Measurements from ENCODE around the gene CLK1. TPM values are rescaled to one million over a fixed set of nuclear protein-coding genes. Genes with fewer than 3 reads are reported as not detected.
A peak's percentile ranks its signal among the peaks of the same experiment; 100 is the strongest.

Gene CLK1
- total RNA-seq, 2 experiments from 2014 or later, result 174 to 196 TPM

- no peak overlapping the region for H3K27ac Mint-ChIP-seq
- H3K9me3 Mint-ChIP-seq, result no peaks in the 10 kb centered on the region
- H3K27me3 Mint-ChIP-seq (ENCODE audit: low read depth), result no peaks in the 10 kb centered on the region
- CTCF ChIA-PET, result interaction anchor here (1.3 kb wide), 2 partner anchors 34 to 144 kb away, joined by 3 read pairs; no protein-coding TSS in a partner anchor
- DNase-seq, result no peak
- no peaks in the 10 kb centered on the region for H3K4me1 Mint-ChIP-seq (ENCODE audit: low read depth)
- H3K4me3 Mint-ChIP-seq, result no peak overlapping the region
- intact Hi-C loops (cut with micrococcal nuclease), result no loop called here
- H3K36me3 Mint-ChIP-seq (ENCODE audit: low read depth), result peaks cover 22% of the 10 kb centered on the region
Observed at GRCh38 chr2:200847939-200848338, 16.5 kb downstream of the CLK1 start.

GRCh38 chr2:200847269-200847668, 17.2 kb downstream of the CLK1 start:
- Mint-ChIP-seq H3K27me3 (ENCODE audit: low read depth) (no peaks in the 10 kb centered on the region), H3K4me3 (no peak overlapping the region), H3K4me1 (ENCODE audit: low read depth) (no peaks in the 10 kb centered on the region), H3K9me3 (no peaks in the 10 kb centered on the region), H3K27ac (no peak overlapping the region), H3K36me3 (ENCODE audit: low read depth) (peaks cover 16% of the 10 kb centered on the region)
- DNase-seq, result no peak
- CTCF ChIA-PET, result no interaction called here
- intact Hi-C loops (cut with micrococcal nuclease), result no loop called here

- Mint-ChIP-seq H3K9me3 (no peaks in the 10 kb centered on the region), H3K36me3 (ENCODE audit: low read depth) (peaks cover 3% of the 10 kb centered on the region)
Observed at GRCh38 chr2:200845669-200846325, 18.7 kb downstream of the CLK1 start.

GRCh38 chr2:200845194-200845593, 19.3 kb downstream of the CLK1 start:
- no peak overlapping the region for H3K27ac Mint-ChIP-seq
- no peaks in the 10 kb centered on the region for H3K9me3 Mint-ChIP-seq
- H3K4me1 Mint-ChIP-seq (ENCODE audit: low read depth), result no peaks in the 10 kb centered on the region
- no peak for DNase-seq
- H3K4me3 Mint-ChIP-seq, result no peak overlapping the region
- intact Hi-C loops (cut with micrococcal nuclease), result no loop called here
- CTCF ChIA-PET, result interaction anchor here (1.4 kb wide), 1 partner anchor 132 kb away, joined by 4 read pairs; no protein-coding TSS in a partner anchor
- H3K36me3 Mint-ChIP-seq (ENCODE audit: low read depth), result no peaks in the 10 kb centered on the region
- no peaks in the 10 kb centered on the region for H3K27me3 Mint-ChIP-seq (ENCODE audit: low read depth)

More at GRCh38 chr2:200845669-200846325, 18.7 kb downstream of the CLK1 start:
- Mint-ChIP-seq H3K4me1 (ENCODE audit: low read depth) (no peaks in the 10 kb centered on the region), H3K27ac (no peak overlapping the region), H3K27me3 (ENCODE audit: low read depth) (no peaks in the 10 kb centered on the region), H3K4me3 (no peak overlapping the region)
- CTCF ChIA-PET, result interaction anchor here (0.7 to 1.4 kb wide), 3 partner anchors 105 to 159 kb away, joined by 3 to 4 read pairs (median 3); no protein-coding TSS in a partner anchor
- intact Hi-C loops (cut with micrococcal nuclease), result no loop called here
- DNase-seq, result no peak

GRCh38 chr2:200843993-200844948, 20.2 kb downstream of the CLK1 start:
- Mint-ChIP-seq H3K4me1 (ENCODE audit: low read depth) (no peaks in the 10 kb centered on the region), H3K36me3 (ENCODE audit: low read depth) (no peaks in the 10 kb centered on the region), H3K4me3 (no peak overlapping the region), H3K27ac (no peak overlapping the region), H3K27me3 (ENCODE audit: low read depth) (no peaks in the 10 kb centered on the region), H3K9me3 (no peaks in the 10 kb centered on the region)
- no peak for DNase-seq
- intact Hi-C loops (cut with micrococcal nuclease), result no loop called here
- CTCF ChIA-PET, result interaction anchor here (0.6 to 1.4 kb wide), 2 partner anchors 25 to 131 kb away, joined by 3 to 4 read pairs; no protein-coding TSS in a partner anchor

- CTCF ChIA-PET, result interaction anchor here (0.8 kb wide), 1 partner anchor 134 kb away, joined by 3 read pairs; no protein-coding TSS in a partner anchor
- no peak overlapping the region for H3K27ac Mint-ChIP-seq
- H3K4me1 Mint-ChIP-seq (ENCODE audit: low read depth), result no peaks in the 10 kb centered on the region
Observed at GRCh38 chr2:200839513-200839912, 24.9 kb downstream of the CLK1 start.

GRCh38 chr2:200834701-200835100, 29.8 kb downstream of the CLK1 start:
- Mint-ChIP-seq H3K27ac (no peak overlapping the region), H3K4me1 (ENCODE audit: low read depth) (no peaks in the 10 kb centered on the region), H3K9me3 (peaks cover 10% of the 10 kb centered on the region), H3K36me3 (ENCODE audit: low read depth) (peaks cover 4% of the 10 kb centered on the region), H3K27me3 (ENCODE audit: low read depth) (no peaks in the 10 kb centered on the region), H3K4me3 (no peak overlapping the region)
- CTCF ChIA-PET, result no interaction called here
- no peak for DNase-seq
- intact Hi-C loops (cut with micrococcal nuclease), result no loop called here

More at GRCh38 chr2:200839513-200839912, 24.9 kb downstream of the CLK1 start:
- H3K4me3 Mint-ChIP-seq, result no peak overlapping the region
- peaks cover 4% of the 10 kb centered on the region for H3K36me3 Mint-ChIP-seq (ENCODE audit: low read depth)
- no peak for DNase-seq
- intact Hi-C loops (cut with micrococcal nuclease), result no loop called here
- H3K27me3 Mint-ChIP-seq (ENCODE audit: low read depth), result no peaks in the 10 kb centered on the region
- H3K9me3 Mint-ChIP-seq, result peaks cover 10% of the 10 kb centered on the region

- Mint-ChIP-seq H3K27ac (no peak overlapping the region), H3K36me3 (ENCODE audit: low read depth) (peaks cover 4% of the 10 kb centered on the region), H3K9me3 (no peaks in the 10 kb centered on the region), H3K4me3 (no peak overlapping the region), H3K27me3 (ENCODE audit: low read depth) (no peaks in the 10 kb centered on the region), H3K4me1 (ENCODE audit: low read depth) (no peaks in the 10 kb centered on the region)
- intact Hi-C loops (cut with micrococcal nuclease), result no loop called here
- no peak for DNase-seq
- CTCF ChIA-PET, result interaction anchor here (0.5 kb wide), 1 partner anchor 162 kb away, joined by 4 read pairs; no protein-coding TSS in a partner anchor
Observed at GRCh38 chr2:200829258-200829655, 35.2 kb downstream of the CLK1 start.

GRCh38 chr2:200828572-200829257, 35.7 kb downstream of the CLK1 start:
- intact Hi-C loops (cut with micrococcal nuclease), result no loop called here
- Mint-ChIP-seq H3K27me3 (ENCODE audit: low read depth) (no peaks in the 10 kb centered on the region), H3K27ac (no peak overlapping the region), H3K4me3 (no peak overlapping the region), H3K36me3 (ENCODE audit: low read depth) (peaks cover 4% of the 10 kb centered on the region), H3K4me1 (ENCODE audit: low read depth) (no peaks in the 10 kb centered on the region), H3K9me3 (no peaks in the 10 kb centered on the region)
- no peak for DNase-seq
- CTCF ChIA-PET, result interaction anchor here (0.5 kb wide), 1 partner anchor 162 kb away, joined by 4 read pairs; no protein-coding TSS in a partner anchor

GRCh38 chr2:200828104-200828503, 36.4 kb downstream of the CLK1 start:
- intact Hi-C loops (cut with micrococcal nuclease), result no loop called here
- Mint-ChIP-seq H3K36me3 (ENCODE audit: low read depth) (peaks cover 4% of the 10 kb centered on the region), H3K4me1 (ENCODE audit: low read depth) (no peaks in the 10 kb centered on the region), H3K4me3 (no peak overlapping the region), H3K27ac (no peak overlapping the region), H3K9me3 (no peaks in the 10 kb centered on the region), H3K27me3 (ENCODE audit: low read depth) (no peaks in the 10 kb centered on the region)
- CTCF ChIA-PET, result no interaction called here
- DNase-seq, result no peak

GRCh38 chr2:200821686-200822245, 42.7 kb downstream of the CLK1 start:
- CTCF ChIA-PET, result interaction anchor here (0.7 kb wide), 1 partner anchor 38 kb away, joined by 3 read pairs; no protein-coding TSS in a partner anchor
- intact Hi-C loops (cut with micrococcal nuclease), result no loop called here
- H3K36me3 Mint-ChIP-seq (ENCODE audit: low read depth), result peaks cover 50% of the 10 kb centered on the region

More at GRCh38 chr2:200821686-200822245, 42.7 kb downstream of the CLK1 start:
- H3K27me3 Mint-ChIP-seq (ENCODE audit: low read depth), result no peaks in the 10 kb centered on the region
- peaks cover 27% of the 10 kb centered on the region for H3K4me1 Mint-ChIP-seq (ENCODE audit: low read depth)
- H3K27ac Mint-ChIP-seq, result peak overlapping the region; percentile 69
- no peaks in the 10 kb centered on the region for H3K9me3 Mint-ChIP-seq
- H3K4me3 Mint-ChIP-seq, result no peak overlapping the region
- no peak for DNase-seq

All from activated naive CD4-positive, alpha-beta T cell treated with anti-CD3 and anti-CD28 coated beads for 36 hours (primary cell).